Measurements from ENCODE around the gene TMEM174.
A peak's percentile ranks its signal among the peaks of the same experiment; 100 is the strongest.

The TMEM174 gene

GRCh38 chr5:73154208-73155006 lies 18.6 kb upstream of the TMEM174 start:
- no peak for DNase-seq

- DNase-seq, result no peak
These were observed 17.4 kb upstream of the TMEM174 start for GRCh38 chr5:73155271-73156222.

- no peak for DNase-seq
These were observed 15.3 kb upstream of the TMEM174 start for GRCh38 chr5:73157414-73158303.

GRCh38 chr5:73158313-73158712 lies 14.7 kb upstream of the TMEM174 start:
- no peak for DNase-seq

GRCh38 chr5:73160239-73160671 lies 12.7 kb upstream of the TMEM174 start:
- DNase-seq, result peak; percentile 38

GRCh38 chr5:73170522-73170921 lies 2.5 kb upstream of the TMEM174 start:
- peak; percentile 72 for DNase-seq

GRCh38 chr5:73171495-73171894 lies 1.5 kb upstream of the TMEM174 start:
- no peak for DNase-seq

GRCh38 chr5:73174100-73174815 lies 1.3 kb downstream of the TMEM174 start:
- no peak for DNase-seq

- DNase-seq, result no peak
These were observed 3.3 kb downstream of the TMEM174 start for GRCh38 chr5:73176250-73176649.

GRCh38 chr5:73178265-73178664 lies 5.3 kb downstream of the TMEM174 start:
- DNase-seq, result no peak

- no peak for DNase-seq
These were observed 6.7 kb downstream of the TMEM174 start for GRCh38 chr5:73179730-73180129.

GRCh38 chr5:73180566-73180965 lies 7.6 kb downstream of the TMEM174 start:
- DNase-seq, result no peak

GRCh38 chr5:73182307-73182706 lies 9.3 kb downstream of the TMEM174 start:
- no peak for DNase-seq

GRCh38 chr5:73183000-73183399 lies 10.0 kb downstream of the TMEM174 start:
- DNase-seq, result no peak

GRCh38 chr5:73183481-73183891 lies 10.5 kb downstream of the TMEM174 start:
- DNase-seq, result no peak

- DNase-seq, result no peak
These were observed 14.0 kb downstream of the TMEM174 start for GRCh38 chr5:73186976-73187375.

GRCh38 chr5:73188764-73189531 lies 16.0 kb downstream of the TMEM174 start:
- no peak for DNase-seq

GRCh38 chr5:73189871-73190376 lies 16.9 kb downstream of the TMEM174 start:
- no peak for DNase-seq

- no peak for DNase-seq
These were observed 19.4 kb downstream of the TMEM174 start for GRCh38 chr5:73192370-73192769.

GRCh38 chr5:73193592-73193991 lies 20.6 kb downstream of the TMEM174 start:
- no peak for DNase-seq

GRCh38 chr5:73196201-73196600 lies 23.2 kb downstream of the TMEM174 start:
- DNase-seq, result no peak

Data from suppressor macrophage treated with lipopolysaccharide for 4 hours (primary cell).